ENCODE data around the gene LIG3.
"Not testable (repeated sequence)": the region's sequence is repeated elsewhere in the genome, so short reads cannot be mapped to it uniquely, and the experiment has no call there.

Gene LIG3

DNA sequence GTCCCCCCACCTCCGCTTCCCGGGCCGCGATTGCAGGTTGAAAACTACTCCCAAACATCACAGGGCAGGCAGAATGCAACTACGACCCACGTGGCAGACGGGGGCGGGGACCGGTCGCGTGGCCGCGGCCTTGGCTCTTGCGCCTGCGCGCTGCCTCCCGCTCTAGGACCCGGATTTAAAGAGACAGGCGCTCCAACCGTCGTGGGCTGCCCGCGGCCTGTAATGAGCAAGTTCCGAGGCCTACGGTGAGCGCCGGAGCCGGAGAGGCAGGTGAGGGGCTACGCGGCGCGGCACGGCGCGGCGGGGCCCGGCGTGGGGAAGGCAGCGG, at the start of gene LIG3:
Gene LIG3 (plus strand): TSS at position 160 of the 328 bp plus-strand sequence. CDS start 2,494 bp downstream, outside the sequence.
- peak; percentile 89 to 92 (median 91) for DNase-seq (ENCODE audit: low read depth in 3 of 3)

- not testable (repeated sequence) for DNase-seq (ENCODE audit: low read depth in 3 of 3)
Measured at GRCh38 chr17:34950780-34951179, 29.5 kb upstream of the LIG3 start.

DNA sequence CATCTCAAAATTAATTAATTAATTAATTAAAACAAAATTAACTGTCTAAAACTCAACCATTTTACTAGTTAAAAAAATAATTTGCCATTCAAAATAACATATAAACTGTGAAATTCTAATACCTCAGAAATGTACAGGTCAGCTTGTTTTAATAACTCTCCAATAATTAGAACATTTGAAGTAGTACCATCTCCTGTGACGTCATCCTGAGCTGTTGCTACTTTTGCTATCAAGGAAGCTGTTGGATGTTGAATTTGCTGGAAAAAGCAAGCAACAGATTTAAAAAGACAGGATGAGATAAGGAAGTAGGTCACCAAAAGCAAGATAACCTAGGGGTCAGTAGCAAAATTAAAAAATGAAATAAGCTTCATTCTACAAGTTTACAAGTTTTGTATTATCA, 21.9 kb upstream of the LIG3 start:
- DNase-seq (ENCODE audit: low read depth in 3 of 3), result no peak

- DNase-seq (ENCODE audit: low read depth in 3 of 3), result peak; percentile 67 to 83 (median 80)
Measured at GRCh38 chr17:34961093-34961911, 19.0 kb upstream of the LIG3 start, which contains the start of the genes CCT6B and ZNF830. Gene CCT6B, minus strand, starts transcription at chr17:34961460. Its CDS starts 67 bp downstream, at chr17:34961393. Gene ZNF830, plus strand, starts transcription at chr17:34961540. Its CDS starts 27 bp downstream, at chr17:34961567.

- no peak for DNase-seq (ENCODE audit: low read depth in 3 of 3)
Measured at GRCh38 chr17:34974179-34974578, 6.1 kb upstream of the LIG3 start.

- DNase-seq (ENCODE audit: low read depth in 3 of 3), result no peak
Measured at GRCh38 chr17:34974794-34975785, 5.2 kb upstream of the LIG3 start.

DNA sequence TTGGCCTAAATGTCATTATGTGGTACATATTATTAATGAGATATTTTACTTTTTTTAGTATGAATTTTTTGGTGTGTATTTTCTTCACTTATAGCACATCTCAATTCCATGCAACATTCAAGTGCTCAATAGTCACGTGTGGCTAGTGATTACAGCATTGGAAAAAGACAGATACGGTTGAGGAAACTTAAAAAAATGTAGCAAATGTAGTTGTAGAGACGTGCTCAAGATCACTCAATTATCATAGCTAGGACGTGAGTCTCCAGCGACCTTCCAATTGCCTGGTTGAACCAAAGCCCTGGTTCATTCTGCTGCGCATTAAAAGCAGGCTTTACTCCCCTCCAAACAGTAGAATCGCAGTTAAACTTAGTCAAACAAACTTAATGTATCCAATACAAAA, 1.2 kb upstream of the LIG3 start:
- no peak for DNase-seq (ENCODE audit: low read depth in 3 of 3)

DNA sequence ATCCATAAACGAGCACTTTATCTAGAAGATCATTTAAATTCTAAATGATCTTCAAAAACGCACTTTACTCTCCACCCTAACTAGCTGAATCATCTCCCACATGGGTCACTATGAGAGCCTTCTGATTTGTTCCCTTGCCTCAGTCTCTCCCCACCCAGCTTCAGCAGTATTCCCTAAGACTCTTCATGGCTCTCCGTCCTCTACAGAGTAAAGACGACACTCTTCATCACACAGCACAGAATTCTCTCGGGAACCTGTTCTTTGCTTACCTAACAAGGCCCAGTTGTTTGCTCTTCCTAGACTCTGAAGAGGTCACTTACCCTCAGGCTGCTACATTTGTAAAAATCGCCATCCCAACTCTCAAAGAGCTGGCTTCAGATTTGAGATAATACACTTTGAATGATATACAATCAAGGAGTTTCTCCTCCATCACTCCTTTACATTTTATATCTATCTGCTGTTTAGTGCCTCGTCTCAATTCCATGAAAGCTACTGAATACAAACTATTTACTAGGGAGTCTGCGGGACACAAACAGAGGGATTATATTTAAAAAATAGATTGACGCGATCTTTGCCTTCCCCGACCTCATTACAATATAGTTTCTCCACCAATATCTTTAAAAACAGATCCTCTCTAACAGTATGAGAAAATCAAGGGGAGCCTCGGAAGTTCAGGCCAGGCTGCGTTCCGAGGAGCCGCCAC, 511 bp upstream of the LIG3 start:
- DNase-seq (ENCODE audit: low read depth in 3 of 3), result no peak

DNA sequence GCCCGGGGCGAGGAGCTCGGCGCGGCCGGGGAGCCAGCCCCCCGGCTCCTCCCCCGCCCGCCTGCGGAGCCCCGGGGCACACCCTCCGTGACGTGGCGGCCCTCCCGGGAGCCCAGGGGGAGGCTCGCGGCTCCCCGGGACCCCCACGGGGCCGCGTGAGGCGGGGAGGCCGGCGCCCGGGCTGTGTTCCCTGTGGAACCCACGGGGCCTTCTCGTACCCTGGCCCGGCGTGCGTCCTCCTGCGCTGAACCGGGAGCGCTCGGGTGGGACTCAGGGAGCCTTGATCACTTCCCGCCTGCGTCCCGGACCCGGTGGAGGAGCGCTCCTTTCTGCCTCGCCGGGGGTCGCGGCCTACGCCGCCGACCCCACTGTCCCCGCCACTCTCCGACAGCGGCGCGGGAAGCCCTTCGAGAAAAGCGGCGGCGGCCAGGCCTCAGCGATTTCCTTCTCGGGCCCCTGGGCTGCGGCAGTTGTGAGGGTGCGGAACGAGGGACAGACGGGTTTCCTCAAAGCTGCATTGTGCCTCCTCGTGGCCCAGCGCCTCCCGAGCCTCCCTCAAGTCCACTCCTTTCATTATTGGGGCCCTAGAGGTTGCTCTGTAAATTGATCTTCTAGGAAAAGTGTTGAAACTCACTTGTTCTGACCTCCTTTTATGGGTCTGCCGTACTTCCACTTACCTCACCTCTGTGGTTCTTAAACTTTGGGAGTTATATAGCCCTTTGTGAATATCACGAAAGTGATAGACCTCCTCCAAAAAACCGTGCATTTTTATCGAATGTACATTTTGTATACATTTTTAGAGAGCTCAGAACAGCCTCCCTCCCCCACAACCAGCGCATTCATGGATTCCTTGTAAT, 597 bp downstream of the LIG3 start:
- DNase-seq (ENCODE audit: low read depth in 3 of 3), result peak in 2 of 3 experiments; percentile 65 to 80

- no peak for DNase-seq (ENCODE audit: low read depth in 3 of 3)
Measured at GRCh38 chr17:34981538-34982241, 1.4 kb downstream of the LIG3 start.

DNA sequence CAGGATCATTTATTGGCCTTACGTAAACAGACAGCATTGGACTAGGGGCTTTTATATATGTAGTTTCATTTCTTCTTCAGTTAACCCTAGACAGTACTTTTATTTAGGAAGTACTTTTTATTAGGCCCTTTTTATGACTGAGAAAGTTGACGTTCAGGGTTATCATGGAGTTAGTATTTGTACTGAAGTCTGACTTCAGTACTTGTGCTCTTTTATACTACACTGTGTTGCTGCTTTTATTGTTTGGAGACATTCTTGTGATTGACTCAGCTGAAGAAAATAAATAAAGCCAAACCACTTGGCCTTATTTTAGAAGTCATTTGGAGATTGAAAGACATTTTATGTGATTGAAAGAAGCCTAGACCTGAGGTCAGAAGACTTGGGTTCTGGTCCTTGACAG, 6.9 kb downstream of the LIG3 start:
- DNase-seq (ENCODE audit: low read depth in 3 of 3), result no peak

- no peak for DNase-seq (ENCODE audit: low read depth in 3 of 3)
Measured at GRCh38 chr17:34988644-34989043, 8.3 kb downstream of the LIG3 start.

DNA sequence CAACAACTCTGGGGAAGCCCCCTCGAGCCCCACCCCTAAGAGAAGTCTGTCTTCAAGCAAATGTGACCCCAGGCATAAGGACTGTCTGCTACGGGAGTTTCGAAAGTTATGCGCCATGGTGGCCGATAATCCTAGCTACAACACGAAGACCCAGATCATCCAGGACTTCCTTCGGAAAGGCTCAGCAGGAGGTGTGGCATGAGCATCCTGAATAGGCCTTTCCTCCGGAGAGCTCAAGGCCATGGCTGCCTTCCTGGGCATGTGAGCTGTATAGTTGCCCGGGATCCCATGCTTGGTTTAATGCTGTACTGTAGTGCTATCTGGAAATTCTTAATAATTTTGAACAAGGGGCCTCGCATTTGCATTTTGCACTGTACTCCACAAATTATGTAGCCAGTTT, 9.2 kb downstream of the LIG3 start:
- no peak for DNase-seq (ENCODE audit: low read depth in 3 of 3)

- DNase-seq (ENCODE audit: low read depth in 3 of 3), result no peak
Measured at GRCh38 chr17:34990921-34991365, 10.6 kb downstream of the LIG3 start.

- no peak for DNase-seq (ENCODE audit: low read depth in 3 of 3)
Measured at GRCh38 chr17:34991606-34992005, 11.3 kb downstream of the LIG3 start.

GRCh38 chr17:34993031-34993430, 12.7 kb downstream of the LIG3 start:
- no peak for DNase-seq (ENCODE audit: low read depth in 3 of 3)

DNA sequence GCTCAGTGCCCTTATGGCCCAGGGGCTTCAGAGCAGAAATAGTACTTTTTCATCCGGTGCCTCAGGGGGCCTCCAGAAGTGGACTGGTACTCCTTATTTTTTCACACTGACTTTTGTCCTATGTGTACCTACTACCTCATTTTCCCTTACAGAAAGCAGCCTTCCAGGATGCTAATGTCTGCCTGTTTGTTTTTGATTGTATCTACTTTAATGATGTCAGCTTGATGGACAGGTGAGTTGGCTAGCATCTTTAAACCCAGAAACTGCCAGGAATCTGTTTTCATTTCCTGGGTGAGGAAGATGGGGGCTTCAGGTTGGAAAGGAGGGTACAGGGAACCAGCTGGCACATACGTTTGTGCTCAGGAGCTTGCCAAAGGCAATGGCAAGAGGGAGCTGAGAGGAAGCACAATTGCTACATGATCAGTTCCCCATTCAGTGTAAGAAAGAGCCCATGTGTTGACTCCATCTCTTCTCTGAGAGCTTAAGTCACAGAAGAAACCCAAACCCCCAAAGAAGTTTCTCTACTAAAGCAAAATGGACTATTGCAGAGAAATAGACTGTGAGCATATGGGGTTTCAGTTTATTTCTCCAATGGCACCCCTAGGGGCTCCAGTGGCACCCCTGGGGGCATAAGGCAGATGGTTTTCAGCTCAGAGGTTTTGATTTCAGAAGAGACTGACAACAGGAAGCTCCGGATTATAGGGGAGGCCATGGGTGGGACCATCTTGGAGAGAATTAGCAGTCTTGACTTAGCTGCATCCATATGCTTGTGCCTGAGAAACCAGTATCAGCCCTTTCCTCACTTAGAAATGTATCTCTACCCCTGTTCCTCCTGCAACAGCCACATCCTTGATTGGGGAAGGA, 16.3 kb downstream of the LIG3 start:
- DNase-seq (ENCODE audit: low read depth in 3 of 3), result no peak

GRCh38 chr17:34997355-34997862, 17.1 kb downstream of the LIG3 start:
- no peak for DNase-seq (ENCODE audit: low read depth in 3 of 3)

GRCh38 chr17:34998205-34998604, 17.9 kb downstream of the LIG3 start:
- peak; percentile 58 to 69 (median 68) for DNase-seq (ENCODE audit: low read depth in 3 of 3)

Data from stimulated activated CD4-positive, alpha-beta T cell treated with anti-CD3 and anti-CD28 coated beads, TNF-alpha, amount 100 ng/mL, for 4 hours (primary cell).